NCI-H2081 treated with DMSO at 0.1 percent for 48 hours (cell line): Measurements from ENCODE around the gene ADRA2A.

Experiments
- DNase-seq: peaks from one replicate; lab custom pipeline; 2025; lab: John Stamatoyannopoulos, UW

The ADRA2A gene

GRCh38 chr10:111076682-111077478 is at the start of gene ADRA2A:
Gene ADRA2A (plus strand): TSS chr10:111077029. CDS start chr10:111077997, 968 bp downstream.
- DNase-seq: no peak

- DNase-seq: no peak
Measured at GRCh38 chr10:111030042-111030750, 46.6 kb upstream of the ADRA2A start.

GRCh38 chr10:111034598-111035310 is 42.1 kb upstream of the ADRA2A start:
- DNase-seq: no peak

GRCh38 chr10:111035542-111035941 is 41.3 kb upstream of the ADRA2A start:
- no peak for DNase-seq

GRCh38 chr10:111037858-111038257 is 39.0 kb upstream of the ADRA2A start:
- no peak for DNase-seq

- no peak for DNase-seq
Measured at GRCh38 chr10:111039522-111039921, 37.3 kb upstream of the ADRA2A start.

GRCh38 chr10:111057006-111057405 is 19.8 kb upstream of the ADRA2A start:
- no peak for DNase-seq

GRCh38 chr10:111063471-111063870 is 13.4 kb upstream of the ADRA2A start:
- DNase-seq: no peak

GRCh38 chr10:111072232-111072631 is 4.6 kb upstream of the ADRA2A start:
- no peak for DNase-seq

GRCh38 chr10:111075577-111076185 is 1.1 kb upstream of the ADRA2A start:
- no peak for DNase-seq

- DNase-seq: no peak
Measured at GRCh38 chr10:111076191-111076681, 593 bp upstream of the ADRA2A start.

GRCh38 chr10:111077479-111077784 is 603 bp downstream of the ADRA2A start:
- no peak for DNase-seq

- no peak for DNase-seq
Measured at GRCh38 chr10:111077785-111078504, 1.1 kb downstream of the ADRA2A start.

- DNase-seq: no peak
Measured at GRCh38 chr10:111078505-111079185, 1.8 kb downstream of the ADRA2A start.

GRCh38 chr10:111079241-111079760 is 2.5 kb downstream of the ADRA2A start:
- DNase-seq: no peak

GRCh38 chr10:111079781-111080180 is 3.0 kb downstream of the ADRA2A start:
- no peak for DNase-seq

- DNase-seq: no peak
Measured at GRCh38 chr10:111080224-111080623, 3.4 kb downstream of the ADRA2A start.

GRCh38 chr10:111081595-111081994 is 4.8 kb downstream of the ADRA2A start:
- DNase-seq: no peak

GRCh38 chr10:111082102-111082975 is 5.5 kb downstream of the ADRA2A start:
- no peak for DNase-seq
